Right kidney (tissue), 9 donors: Measurements from ENCODE around the gene RGS7BP.

Source experiments
- DNase-seq: peaks from one replicate; pipeline ENCODE4 v3.0.0-alpha.2; 2016
- long read RNA-seq, 8 donors: transcript quantifications; one replicate each; lab custom pipeline, GENCODE V29; 2026

The RGS7BP gene
- long read RNA-seq, donor 1, full-length matches to known transcripts: 1 of 1 reads
- long read RNA-seq, donor 1, partial matches to known transcripts: 0 of 1 reads
- long read RNA-seq, donor 1, other reads (novel, unspliced or antisense): 0 of 1 reads
- long read RNA-seq, donor 2: 0 reads
- long read RNA-seq, donor 3, full-length matches to known transcripts: 1 of 1 reads
- long read RNA-seq, donor 3, partial matches to known transcripts: 0 of 1 reads
- long read RNA-seq, donor 3, other reads (novel, unspliced or antisense): 0 of 1 reads
- long read RNA-seq, donor 4, full-length matches to known transcripts: 1 of 1 reads
- long read RNA-seq, donor 4, partial matches to known transcripts: 0 of 1 reads
- long read RNA-seq, donor 4, other reads (novel, unspliced or antisense): 0 of 1 reads
- long read RNA-seq, donor 5, full-length matches to known transcripts: 2 of 2 reads
- long read RNA-seq, donor 5, partial matches to known transcripts: 0 of 2 reads
- long read RNA-seq, donor 5, other reads (novel, unspliced or antisense): 0 of 2 reads
- long read RNA-seq, donor 6, full-length matches to known transcripts: 2 of 2 reads
- long read RNA-seq, donor 6, partial matches to known transcripts: 0 of 2 reads
- long read RNA-seq, donor 6, other reads (novel, unspliced or antisense): 0 of 2 reads
- long read RNA-seq, donor 7, full-length matches to known transcripts: 3 of 3 reads
- long read RNA-seq, donor 7, partial matches to known transcripts: 0 of 3 reads
- long read RNA-seq, donor 7, other reads (novel, unspliced or antisense): 0 of 3 reads
- long read RNA-seq, donor 8: 0 reads

- DNase-seq: peak; percentile 87
Observed at GRCh38 chr5:64505769-64506566, at the start of gene RGS7BP. RGS7BP (plus strand) TSS chr5:64506015; CDS start chr5:64506625, 610 bp downstream.

- DNase-seq: no peak
Observed at GRCh38 chr5:64457846-64458245, 48.0 kb upstream of the RGS7BP start.

GRCh38 chr5:64458948-64459347, 46.9 kb upstream of the RGS7BP start:
- DNase-seq: no peak

GRCh38 chr5:64462391-64462790, 43.4 kb upstream of the RGS7BP start:
- DNase-seq: no peak

GRCh38 chr5:64486163-64486562, 19.7 kb upstream of the RGS7BP start:
- DNase-seq: no peak

GRCh38 chr5:64487283-64487682, 18.5 kb upstream of the RGS7BP start:
- no peak for DNase-seq

GRCh38 chr5:64489857-64490256, 16.0 kb upstream of the RGS7BP start:
- no peak for DNase-seq

- DNase-seq: no peak
Observed at GRCh38 chr5:64497386-64497785, 8.4 kb upstream of the RGS7BP start.

- no peak for DNase-seq
Observed at GRCh38 chr5:64502196-64502595, 3.6 kb upstream of the RGS7BP start.

- DNase-seq: peak; percentile 66
Observed at GRCh38 chr5:64506567-64507263, 900 bp downstream of the RGS7BP start.

- no peak for DNase-seq
Observed at GRCh38 chr5:64507264-64507605, 1.4 kb downstream of the RGS7BP start.

- no peak for DNase-seq
Observed at GRCh38 chr5:64509828-64510227, 4.0 kb downstream of the RGS7BP start.

- no peak for DNase-seq
Observed at GRCh38 chr5:64513492-64513891, 7.7 kb downstream of the RGS7BP start.

- DNase-seq: no peak
Observed at GRCh38 chr5:64514612-64515011, 8.8 kb downstream of the RGS7BP start.

GRCh38 chr5:64516216-64516615, 10.4 kb downstream of the RGS7BP start:
- DNase-seq: no peak

GRCh38 chr5:64518793-64519192, 13.0 kb downstream of the RGS7BP start:
- no peak for DNase-seq

GRCh38 chr5:64519263-64519662, 13.4 kb downstream of the RGS7BP start:
- DNase-seq: no peak

GRCh38 chr5:64526734-64527439, 21.1 kb downstream of the RGS7BP start:
- DNase-seq: no peak

GRCh38 chr5:64530076-64530475, 24.3 kb downstream of the RGS7BP start:
- DNase-seq: no peak

GRCh38 chr5:64532212-64532611, 26.4 kb downstream of the RGS7BP start:
- no peak for DNase-seq

GRCh38 chr5:64532657-64533056, 26.8 kb downstream of the RGS7BP start:
- no peak for DNase-seq

GRCh38 chr5:64534033-64534432, 28.2 kb downstream of the RGS7BP start:
- DNase-seq: no peak
